Activated CD4-positive, CD25-positive, alpha-beta regulatory T cell treated with anti-CD3 and anti-CD28 coated beads, Interleukin-2, amount 50 U/mL, for 72 hours (primary cell): Measurements from ENCODE around the gene ATP23.

ENCODE experiments used
- DNase-seq: peaks from one replicate; pipeline ENCODE4 v3.0.0; 2021

ATP23 gene

DNA sequence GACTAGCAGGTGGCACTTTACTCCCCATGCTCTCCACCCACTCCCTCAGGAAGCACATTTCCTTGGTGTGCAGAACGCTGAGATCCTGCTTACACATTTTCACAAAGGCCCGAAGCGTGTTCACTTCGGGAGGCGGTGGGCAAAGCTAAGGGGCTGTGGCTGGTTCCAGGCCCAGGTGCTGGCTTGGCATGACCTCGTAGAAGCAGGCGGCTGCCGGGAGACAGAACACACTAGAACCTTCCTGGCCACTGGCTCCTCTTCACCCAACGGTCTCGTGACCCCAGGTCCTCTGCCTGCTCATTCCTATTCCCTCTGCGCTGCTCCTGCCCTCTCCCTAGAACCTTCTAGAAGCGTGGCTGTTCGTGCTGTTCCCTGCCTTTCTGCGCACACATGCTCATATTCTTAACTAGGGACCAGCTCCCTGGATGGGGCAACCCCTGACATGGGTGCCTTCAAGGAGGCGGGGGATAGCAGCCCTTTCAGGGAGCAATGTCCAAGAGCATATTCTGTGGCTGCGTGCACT, 43.3 kb downstream of the ATP23 start:
- no peak for DNase-seq

DNA sequence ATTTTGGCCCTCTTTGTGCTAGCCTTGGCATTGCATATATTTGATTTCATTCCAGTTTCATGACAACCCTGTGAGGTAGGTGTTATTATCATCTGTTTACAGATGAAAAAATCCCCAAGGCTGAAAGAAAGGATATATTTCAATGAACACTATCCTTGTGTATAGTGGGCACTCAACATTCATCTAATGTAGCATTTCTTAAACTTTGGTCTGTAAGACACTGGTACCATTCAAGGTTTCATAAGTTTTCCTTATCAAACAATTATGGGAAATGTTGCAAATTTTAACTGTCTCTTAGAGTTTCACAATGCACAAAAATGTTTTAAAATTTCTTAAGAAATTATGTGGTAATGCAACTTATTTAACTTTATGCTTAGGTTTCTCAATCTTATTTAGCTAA, 44.3 kb downstream of the ATP23 start:
- no peak for DNase-seq

DNA sequence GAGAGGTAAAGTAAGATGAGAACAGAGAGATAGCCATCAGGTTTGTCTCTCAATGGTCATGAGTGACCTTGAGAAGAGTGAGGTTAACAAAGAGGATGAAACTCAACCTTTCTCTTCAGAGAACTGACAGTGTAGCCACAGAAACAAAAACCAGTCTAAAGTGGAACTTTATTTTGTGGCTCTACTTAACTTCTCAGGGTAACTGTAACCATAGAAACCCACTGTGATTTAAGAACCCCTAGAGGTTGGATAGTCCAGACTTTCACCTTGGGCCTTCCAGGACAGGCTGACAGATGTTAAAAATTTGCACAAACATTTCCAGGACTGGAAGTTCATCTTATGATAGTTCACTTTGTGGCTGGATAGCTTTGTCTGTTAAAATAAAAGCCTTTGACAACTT, 48.5 kb downstream of the ATP23 start:
- no peak for DNase-seq

DNA sequence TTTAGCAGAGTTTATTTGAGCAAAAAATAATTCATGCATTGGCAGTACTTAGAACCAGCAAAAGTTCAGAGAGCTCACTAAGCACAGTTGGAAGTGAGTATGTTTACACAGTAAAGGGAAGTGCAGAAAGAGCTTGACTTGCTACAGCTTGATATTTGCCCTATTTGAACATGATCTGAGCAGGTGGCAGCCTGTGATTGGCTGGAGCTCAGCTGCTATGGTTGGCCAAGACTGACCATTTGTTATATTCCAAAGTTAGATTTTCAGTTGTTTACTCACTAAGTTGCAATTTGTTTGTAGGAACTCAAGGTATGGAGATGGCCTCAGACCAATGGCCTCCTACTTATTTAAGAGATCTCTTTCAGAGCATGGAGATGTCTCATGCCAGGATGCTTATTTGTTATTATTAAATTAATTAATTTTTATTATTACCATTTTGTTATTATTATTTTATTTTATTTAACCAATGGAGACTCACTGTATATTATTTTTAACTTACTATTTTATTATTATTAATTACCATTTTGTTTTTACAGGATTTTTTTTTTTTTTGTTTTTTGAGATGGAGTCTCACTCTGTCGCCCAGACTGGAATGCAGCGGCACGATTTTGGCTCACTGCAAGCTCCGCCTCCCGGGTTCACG, 49.0 kb downstream of the ATP23 start:
- DNase-seq: no peak

DNA sequence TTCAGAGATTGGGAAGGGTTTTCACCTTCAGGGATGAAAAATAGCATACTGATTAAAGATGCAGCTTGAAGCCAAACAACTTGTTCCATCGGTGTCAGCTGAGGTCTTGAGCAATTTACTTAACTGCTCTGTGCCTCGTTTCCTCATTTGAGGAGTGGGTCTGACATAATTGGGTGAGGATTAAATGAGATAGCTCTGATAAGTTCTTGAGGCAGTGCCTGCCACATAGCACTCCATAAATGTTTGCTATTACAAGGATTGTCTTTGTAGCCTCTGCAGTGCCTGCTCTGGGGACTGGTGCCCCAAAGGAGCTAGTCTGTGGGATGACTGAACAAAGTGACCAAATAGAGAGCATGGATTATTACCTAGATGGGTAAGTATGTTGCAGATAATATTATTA, 50.6 kb downstream of the ATP23 start:
- no peak for DNase-seq

DNA sequence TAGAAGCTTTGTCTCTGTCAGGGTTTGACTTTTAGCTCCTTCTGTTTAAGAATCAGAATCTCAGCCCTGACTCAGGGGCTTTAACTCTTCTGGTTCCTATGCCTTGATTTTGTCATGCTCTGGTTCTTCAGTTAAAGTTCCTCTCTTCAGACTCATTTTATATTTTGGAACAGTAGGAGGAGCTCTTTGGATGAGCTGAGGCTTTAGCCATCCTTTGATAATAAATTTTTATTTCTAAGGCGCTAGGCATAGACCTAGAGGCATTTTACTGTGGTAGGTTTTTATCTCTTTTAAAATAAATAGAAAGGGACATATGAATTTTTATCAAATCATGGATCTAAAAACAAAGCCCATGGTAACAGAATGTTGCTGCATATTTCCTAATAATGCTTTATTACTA, 51.7 kb downstream of the ATP23 start:
- no peak for DNase-seq

DNA sequence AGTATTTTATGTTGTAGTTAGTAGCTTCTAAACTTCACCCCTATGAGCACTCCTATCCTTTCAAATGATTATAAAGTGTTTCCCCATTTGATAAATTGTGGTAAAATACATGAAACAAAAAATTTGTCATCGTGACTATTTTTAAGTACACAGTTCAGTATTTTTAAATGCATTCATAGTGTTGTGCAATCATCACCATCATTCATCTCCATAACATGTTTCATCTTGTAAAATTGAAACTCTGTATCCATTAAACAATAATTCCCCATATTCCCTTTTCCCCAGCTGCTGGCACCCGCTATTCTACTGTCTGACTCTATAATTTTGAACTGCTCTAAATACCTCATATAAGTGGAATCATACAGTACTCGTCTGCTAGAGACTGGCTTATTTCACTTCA, 52.5 kb downstream of the ATP23 start:
- no peak for DNase-seq

DNA sequence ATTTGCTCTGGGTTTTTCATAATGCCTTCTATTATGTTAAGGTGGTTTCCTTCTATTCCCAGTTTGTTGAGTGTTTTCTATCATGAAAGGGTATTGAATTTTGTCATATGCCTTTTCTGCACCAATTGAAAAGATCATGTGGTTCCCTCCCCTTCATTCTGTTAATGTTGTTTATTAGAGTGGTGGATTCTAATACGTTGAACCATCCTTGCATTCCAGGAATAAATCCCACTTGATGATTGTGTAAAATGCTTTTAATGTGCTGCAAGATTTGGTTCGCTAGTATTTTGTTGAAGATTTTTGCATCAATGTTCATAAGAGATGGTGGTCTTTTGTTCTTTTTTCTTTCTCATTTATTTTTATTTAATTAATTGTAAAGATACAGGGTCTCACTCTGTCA, 55.2 kb downstream of the ATP23 start:
- no peak for DNase-seq

DNA sequence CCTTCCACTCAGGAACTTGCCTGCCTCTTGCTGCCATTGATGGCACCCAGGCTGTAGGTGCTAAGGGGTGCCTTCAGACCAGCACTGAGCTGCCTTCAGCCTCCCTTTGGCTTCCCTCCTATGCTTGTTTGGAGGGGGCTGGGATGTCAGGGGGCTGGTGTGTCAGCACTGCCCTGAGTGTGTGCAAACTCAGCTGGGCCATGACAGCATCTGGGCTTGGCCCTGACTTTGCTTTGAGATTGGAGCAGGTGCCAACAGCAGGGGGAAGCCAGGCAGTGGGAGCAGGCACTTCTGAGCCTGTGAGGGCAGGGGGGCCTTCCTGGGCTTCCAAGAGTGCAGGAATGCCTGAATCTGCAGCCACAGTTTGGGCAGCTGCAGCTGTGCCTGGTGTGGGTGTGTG, 56.9 kb downstream of the ATP23 start:
- DNase-seq: no peak

DNA sequence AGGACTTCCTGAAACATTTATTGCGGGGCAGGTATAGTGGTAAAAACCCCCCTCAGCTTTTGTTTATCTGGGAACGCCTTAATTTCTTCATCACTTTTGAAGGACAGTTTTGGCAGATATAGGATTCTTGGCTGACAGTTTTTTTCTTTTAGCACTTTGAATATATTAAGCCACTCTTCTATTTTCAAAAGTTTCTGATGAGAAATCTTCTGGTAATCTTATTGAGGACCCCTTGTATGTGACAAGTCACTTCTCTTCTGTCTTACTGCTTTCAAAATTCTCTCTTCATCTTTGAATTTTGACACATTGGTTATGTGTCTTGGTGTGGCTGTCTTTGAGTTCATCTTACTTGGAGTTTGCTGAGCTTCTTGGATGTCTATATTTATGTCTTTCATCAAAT, 59.1 kb downstream of the ATP23 start:
- DNase-seq: no peak

DNA sequence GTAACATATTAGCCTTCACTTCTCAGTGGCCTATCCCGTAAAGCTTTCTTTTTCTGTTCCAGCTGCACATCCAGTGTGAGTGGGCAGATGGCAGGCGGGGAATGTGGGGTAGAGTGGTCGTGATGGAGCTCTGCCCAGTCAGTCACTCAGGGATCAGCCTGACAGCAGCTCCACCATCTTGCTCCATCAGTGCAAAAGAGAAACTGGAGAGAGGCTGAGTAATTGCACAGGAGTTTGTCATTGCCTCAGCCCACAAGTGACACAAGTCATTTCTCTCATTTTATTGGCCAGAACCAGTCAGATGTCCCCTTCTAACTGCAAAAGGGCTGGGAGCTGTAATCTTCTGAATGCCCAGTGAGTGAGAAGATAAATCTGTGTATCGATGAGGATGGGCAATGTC, 66.5 kb downstream of the ATP23 start:
- no peak for DNase-seq

DNA sequence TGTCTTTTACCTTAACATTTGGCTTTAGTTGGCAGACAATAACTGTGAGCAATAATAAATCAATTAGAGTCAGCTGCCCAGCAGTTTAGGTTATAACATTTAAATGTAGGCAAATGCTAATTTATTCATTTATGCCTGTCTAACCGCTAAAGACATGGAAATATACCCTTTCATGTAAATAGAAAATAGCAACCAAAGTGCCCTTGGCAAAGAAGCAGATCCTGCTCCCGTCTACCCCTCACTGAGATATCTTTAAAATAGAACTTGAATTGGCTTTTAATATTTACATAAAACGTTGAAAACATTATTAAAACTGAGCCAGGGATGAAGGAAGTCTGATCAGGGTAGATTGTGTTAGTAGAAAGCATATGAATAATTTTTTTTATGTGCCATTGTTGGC, 67.3 kb downstream of the ATP23 start:
- no peak for DNase-seq
